Measurements from ENCODE around the gene ARFGEF2.

- no peak for TF ChIP-seq CTCF (conservative IDR thresholded peaks at IDR 0.05)
- no peak for TF ChIP-seq EZH2 (IDR thresholded peaks at IDR 0.05; ENCODE audit: low read depth)
Observed at GRCh38 chr20:49045440-49046086, 124.1 kb downstream of the ARFGEF2 start.
